ENCODE data around the gene ELF5. TPM values are rescaled to one million over a fixed set of nuclear protein-coding genes. Genes with fewer than 3 reads are reported as not detected.

The ELF5 gene
- total RNA-seq, 1 donor from 2014 or later, result not detected

- H3K27me3 ChIP-seq, result no peaks in the 10 kb centered on the region
- no peak for TF ChIP-seq CTCF (IDR thresholded peaks at IDR 0.05)
- TF ChIP-seq POLR2A (IDR thresholded peaks at IDR 0.05), result no peak
- no peak for TF ChIP-seq POLR2AphosphoS5 (IDR thresholded peaks at IDR 0.05; ENCODE audit: insufficient read depth in 1 of 2, low read depth in 1 of 2)
- peaks cover 8% of the 10 kb centered on the region for H3K9me3 ChIP-seq
- intact Hi-C loops (cut with DNase I), result no loop called here
- no peaks in the 10 kb centered on the region for H3K36me3 ChIP-seq
- H3K4me3 ChIP-seq, result no peak overlapping the region
- H3K27ac ChIP-seq, result no peak overlapping the region
- H3K4me1 ChIP-seq, result no peaks in the 10 kb centered on the region
- no peak for DNase-seq (ENCODE audit: extremely low spot score in 2 of 2)
Observed at GRCh38 chr11:34530545-34531234, 17.1 kb upstream of the ELF5 start.

- Histone ChIP-seq H3K4me3 (no peak overlapping the region), H3K27me3 (no peaks in the 10 kb centered on the region), H3K36me3 (no peaks in the 10 kb centered on the region), H3K27ac (no peak overlapping the region), H3K9me3 (peaks cover 4% of the 10 kb centered on the region), H3K4me1 (no peaks in the 10 kb centered on the region)
- no peak for DNase-seq (ENCODE audit: extremely low spot score in 2 of 2)
- TF ChIP-seq POLR2A (IDR thresholded peaks at IDR 0.05) (no peak), POLR2AphosphoS5 (IDR thresholded peaks at IDR 0.05; ENCODE audit: insufficient read depth in 1 of 2, low read depth in 1 of 2) (no peak), CTCF (IDR thresholded peaks at IDR 0.05) (no peak)
- intact Hi-C loops (cut with DNase I), result no loop called here
Observed at GRCh38 chr11:34529643-34530042, 16.0 kb upstream of the ELF5 start.

- H3K36me3 ChIP-seq, result no peaks in the 10 kb centered on the region
- H3K9me3 ChIP-seq, result no peaks in the 10 kb centered on the region
- no peak for TF ChIP-seq POLR2AphosphoS5 (IDR thresholded peaks at IDR 0.05; ENCODE audit: insufficient read depth in 1 of 2, low read depth in 1 of 2)
- no peak for TF ChIP-seq CTCF (IDR thresholded peaks at IDR 0.05)
- no peak for TF ChIP-seq POLR2A (IDR thresholded peaks at IDR 0.05)
- H3K4me1 ChIP-seq, result no peaks in the 10 kb centered on the region
- no peak overlapping the region for H3K27ac ChIP-seq
- intact Hi-C loops (cut with DNase I), result no loop called here
- H3K27me3 ChIP-seq, result no peaks in the 10 kb centered on the region
- no peak overlapping the region for H3K4me3 ChIP-seq
- DNase-seq (ENCODE audit: extremely low spot score in 2 of 2), result no peak
Observed at GRCh38 chr11:34528072-34528471, 14.5 kb upstream of the ELF5 start.

GRCh38 chr11:34525888-34526657 lies 12.5 kb upstream of the ELF5 start:
- TF ChIP-seq POLR2A (IDR thresholded peaks at IDR 0.05), result no peak
- no peak for TF ChIP-seq CTCF (IDR thresholded peaks at IDR 0.05)
- no peak for TF ChIP-seq POLR2AphosphoS5 (IDR thresholded peaks at IDR 0.05; ENCODE audit: insufficient read depth in 1 of 2, low read depth in 1 of 2)
- no peak for DNase-seq (ENCODE audit: extremely low spot score in 2 of 2)
- H3K36me3 ChIP-seq, result no peaks in the 10 kb centered on the region
- intact Hi-C loops (cut with DNase I), result no loop called here
- H3K4me1 ChIP-seq, result no peaks in the 10 kb centered on the region
- H3K4me3 ChIP-seq, result no peak overlapping the region
- H3K27me3 ChIP-seq, result no peaks in the 10 kb centered on the region
- no peak overlapping the region for H3K27ac ChIP-seq
- no peaks in the 10 kb centered on the region for H3K9me3 ChIP-seq

GRCh38 chr11:34525098-34525497 lies 11.5 kb upstream of the ELF5 start:
- no peak for TF ChIP-seq POLR2A (IDR thresholded peaks at IDR 0.05)
- no peak for TF ChIP-seq POLR2AphosphoS5 (IDR thresholded peaks at IDR 0.05; ENCODE audit: insufficient read depth in 1 of 2, low read depth in 1 of 2)
- no peak for TF ChIP-seq CTCF (IDR thresholded peaks at IDR 0.05)
- intact Hi-C loops (cut with DNase I), result no loop called here
- no peak for DNase-seq (ENCODE audit: extremely low spot score in 2 of 2)

More at GRCh38 chr11:34525098-34525497, 11.5 kb upstream of the ELF5 start:
- Histone ChIP-seq H3K9me3 (no peaks in the 10 kb centered on the region), H3K4me1 (no peaks in the 10 kb centered on the region), H3K4me3 (no peak overlapping the region), H3K36me3 (no peaks in the 10 kb centered on the region), H3K27ac (no peak overlapping the region), H3K27me3 (no peaks in the 10 kb centered on the region)
